Caco-2 (cell line): ENCODE measurements around the gene ZNRF2. TPM values are rescaled to one million over a fixed set of nuclear protein-coding genes. Genes with fewer than 3 reads are reported as not detected.

Source experiments
- BruUV-seq: library from RNA; stranded (reverse); fragments of 400-500 nt; replicated peaks from 2 replicates; lab custom pipeline; 2021; lab: Mats Ljungman, UMichigan
- CTCF ChIA-PET: fragments of 300-600 bp; sonication (Branson Sonifier 250); formaldehyde crosslinking; loops from one replicate; lab custom pipeline; 2022; ENCODE audit warnings: antibody characterized with exemption; lab: Charles Lee
- POLR2A ChIA-PET: fragments of 300-600 bp; sonication (Branson Sonifier 250); formaldehyde crosslinking; loops from one replicate; lab custom pipeline; 2022; ENCODE audit warnings: antibody characterized with exemption; lab: Charles Lee
- DNase-seq, 2 experiments: peaks; one replicate each; pipeline versions ENCODE4 v3.0.0 to v3.0.0-alpha.2; 2020 to 2022
- H3K27me3 ChIP-seq: replicated peaks from 2 replicates; pipeline ENCODE4 v1.6.0; 2011; ENCODE audit warnings: low read length; ENCODE audit not compliant: control insufficient read depth, insufficient read depth
- H3K36me3 ChIP-seq: 2 replicates; pipeline ENCODE4 v1.5.1; 2011; ENCODE audit warnings: low read length; ENCODE audit not compliant: control insufficient read depth, insufficient read depth
- H3K4me1 ChIP-seq: fragments of 250-450 bp; sonication (Bioruptor Pico); 2 replicates; pipeline ENCODE4 v1.5.1; 2020; ENCODE audit warnings: mild to moderate bottlenecking
- H3K4me3 ChIP-seq: 2 replicates; pipeline ENCODE4 v1.5.1; 2011; ENCODE audit warnings: low read depth, mild to moderate bottlenecking, control low read depth, low read length
- H3K9me3 ChIP-seq: fragments of 250-450 bp; sonication (Bioruptor Pico); 2 replicates; pipeline ENCODE4 v1.5.1; 2020; ENCODE audit warnings: mild to moderate bottlenecking, moderate library complexity
- H3K27ac Mint-ChIP-seq: one replicate; pipeline ENCODE4 v1.8.0; 2022; ENCODE audit warnings: mixed read lengths; ENCODE audit not compliant: unreplicated experiment
- H3K27me3 Mint-ChIP-seq: one replicate; pipeline ENCODE4 v1.8.0; 2022; ENCODE audit warnings: mixed read lengths; ENCODE audit not compliant: insufficient read depth, unreplicated experiment
- H3K36me3 Mint-ChIP-seq: one replicate; pipeline ENCODE4 v1.8.0; 2022; ENCODE audit warnings: mild to moderate bottlenecking, mixed read lengths; ENCODE audit not compliant: insufficient read depth, unreplicated experiment
- H3K4me1 Mint-ChIP-seq: one replicate; pipeline ENCODE4 v1.8.0; 2022; ENCODE audit warnings: low read depth, mixed read lengths; ENCODE audit not compliant: unreplicated experiment
- H3K4me3 Mint-ChIP-seq: one replicate; pipeline ENCODE4 v1.8.0; 2022; ENCODE audit warnings: mild to moderate bottlenecking, moderate library complexity, mixed read lengths; ENCODE audit not compliant: unreplicated experiment
- H3K9me3 Mint-ChIP-seq: one replicate; pipeline ENCODE4 v1.8.0; 2022; ENCODE audit warnings: mixed read lengths; ENCODE audit not compliant: unreplicated experiment
- CTCF ChIP-seq, 2 experiments: fragments of 200-600 bp in 1 of 2; IDR thresholded peaks; 1 replicate in 1 of 2; 2 replicates in 1 of 2; pipeline versions ENCODE4 v1.5.1 to v1.8.0; 2011 to 2022; ENCODE audit warnings: antibody characterized with exemption in 1 of 2, control low read depth in 1 of 2, inconsistent platforms in 1 of 2, low read depth in 1 of 2, low read length in 1 of 2, mild to moderate bottlenecking in 1 of 2, moderate library complexity in 1 of 2; ENCODE audit not compliant: insufficient read depth in 1 of 2, severe bottlenecking in 1 of 2, unreplicated experiment in 1 of 2
- intact Hi-C: fragments of 100-400 bp; cut with micrococcal nuclease; formaldehyde crosslinking; loops from one replicate; pipeline ENCODE4 v1.10.0; 2022; ENCODE audit not compliant: unreplicated experiment
- total RNA-seq: library from RNA; stranded (reverse); gene quantifications from 2 replicates; pipeline ENCODE4 v1.2.3, GENCODE V29; 2022

The ZNRF2 gene
- total RNA-seq, 1 experiment from 2014 or later = 9.0 TPM

GRCh38 chr7:30301751-30302150 lies 17.4 kb downstream of the ZNRF2 start:
- Histone ChIP-seq H3K27me3 (no peaks in the 10 kb centered on the region), H3K9me3 (no peaks in the 10 kb centered on the region), H3K36me3 (no peaks in the 10 kb centered on the region), H3K4me1 (peaks cover 5% of the 10 kb centered on the region; the same call in 1 of the 2 replicates), H3K4me3 (no peak overlapping the region)
- Mint-ChIP-seq H3K4me3 (no peak overlapping the region), H3K27me3 (no peaks in the 10 kb centered on the region), H3K27ac (no peak overlapping the region), H3K9me3 (no peaks in the 10 kb centered on the region), H3K4me1 (peaks cover 7% of the 10 kb centered on the region), H3K36me3 (no peaks in the 10 kb centered on the region)
- no TSS peak for BruUV-seq
- POLR2A ChIA-PET = no interaction called here
- DNase-seq = no peak
- no peak for TF ChIP-seq CTCF (IDR thresholded peaks at IDR 0.05; ENCODE audit: insufficient read depth in 1 of 2, low read depth in 1 of 2, low read length in 1 of 2, severe bottlenecking in 1 of 2, unreplicated experiment in 1 of 2)
- intact Hi-C loops = no loop called here
- CTCF ChIA-PET = interaction anchor here (0.6 kb wide), 1 partner anchor 889 kb away, joined by 3 read pairs; no protein-coding TSS in a partner anchor

GRCh38 chr7:30302656-30303311 lies 18.4 kb downstream of the ZNRF2 start:
- BruUV-seq = no TSS peak
- Histone ChIP-seq H3K4me1 (peaks cover 5% of the 10 kb centered on the region; the same call in 1 of the 2 replicates), H3K27me3 (no peaks in the 10 kb centered on the region), H3K36me3 (no peaks in the 10 kb centered on the region), H3K9me3 (no peaks in the 10 kb centered on the region), H3K4me3 (no peak overlapping the region)
- ChIA-PET POLR2A (no interaction called here), CTCF (no interaction called here)
- no peak overlapping the region for H3K4me3 Mint-ChIP-seq
- intact Hi-C loops = no loop called here
- TF ChIP-seq CTCF (IDR thresholded peaks at IDR 0.05; ENCODE audit: insufficient read depth in 1 of 2, low read depth in 1 of 2, low read length in 1 of 2, severe bottlenecking in 1 of 2, unreplicated experiment in 1 of 2) = no peak
- no peak for DNase-seq
- H3K36me3 Mint-ChIP-seq = no peaks in the 10 kb centered on the region
- H3K9me3 Mint-ChIP-seq = no peaks in the 10 kb centered on the region
- no peaks in the 10 kb centered on the region for H3K27me3 Mint-ChIP-seq
- H3K4me1 Mint-ChIP-seq = peaks cover 7% of the 10 kb centered on the region
- H3K27ac Mint-ChIP-seq = no peak overlapping the region

GRCh38 chr7:30303312-30304039 lies 19.1 kb downstream of the ZNRF2 start:
- no peaks in the 10 kb centered on the region for H3K36me3 ChIP-seq
- H3K9me3 Mint-ChIP-seq = no peaks in the 10 kb centered on the region
- no peak for DNase-seq
- intact Hi-C loops = no loop called here
- H3K27me3 Mint-ChIP-seq = no peaks in the 10 kb centered on the region
- H3K4me1 ChIP-seq = peaks cover 5% of the 10 kb centered on the region; the same call in 1 of the 2 replicates
- no peaks in the 10 kb centered on the region for H3K27me3 ChIP-seq
- H3K36me3 Mint-ChIP-seq = no peaks in the 10 kb centered on the region
- no peak overlapping the region for H3K27ac Mint-ChIP-seq
- no peak overlapping the region for H3K4me3 Mint-ChIP-seq
- no peak for TF ChIP-seq CTCF (IDR thresholded peaks at IDR 0.05; ENCODE audit: insufficient read depth in 1 of 2, low read depth in 1 of 2, low read length in 1 of 2, severe bottlenecking in 1 of 2, unreplicated experiment in 1 of 2)
- peaks cover 7% of the 10 kb centered on the region for H3K4me1 Mint-ChIP-seq
- ChIA-PET CTCF (interaction anchor here (0.7 kb wide), 1 partner anchor 52 kb away, joined by 3 read pairs; no protein-coding TSS in a partner anchor), POLR2A (no interaction called here)
- no peak overlapping the region for H3K4me3 ChIP-seq
- H3K9me3 ChIP-seq = no peaks in the 10 kb centered on the region
- BruUV-seq = no TSS peak
